K562 (cell line): Measurements from ENCODE around the gene LINGO4. TPM values are rescaled to one million over a fixed set of nuclear protein-coding genes. Genes with fewer than 3 reads are reported as not detected.
A peak's percentile ranks its signal among the peaks of the same experiment; 100 is the strongest.

Experiments
- ARHGAP35 ChIP-seq: fragments of 450-650 bp; IDR thresholded peaks from 2 replicates; pipeline ENCODE4 v1.6.1; 2018; ENCODE audit not compliant: partially characterized antibody
- CBX3 ChIP-seq, 2 experiments: IDR thresholded peaks; 1 replicate in 1 of 2; 2 replicates in 1 of 2; pipeline ENCODE4 v1.6.1; 2012; ENCODE audit warnings: inconsistent platforms in 2 of 2, low read length in 2 of 2, borderline replicate concordance in 1 of 2, control low read depth in 1 of 2
- CUX1 ChIP-seq: fragments of 200-800 bp; sonication (Bioruptor generic); IDR thresholded peaks from 2 replicates; pipeline ENCODE4 v1.6.1; 2016; ENCODE audit warnings: missing genetic modification characterization, missing compliant biosample characterization
- FOXK2 ChIP-seq, 2 experiments: fragments of 450-650 bp; IDR thresholded peaks in 1 of 2; conservative IDR thresholded peaks in 1 of 2; 2 replicates each; pipeline ENCODE4 v1.6.1; 2016; ENCODE audit warnings: low read depth in 2 of 2, mild to moderate bottlenecking in 1 of 2
- IRF2 ChIP-seq: sonication (generic); formaldehyde crosslinking; IDR thresholded peaks from 2 replicates; pipeline ENCODE4 v1.8.1; 2022; ENCODE audit warnings: mild to moderate bottlenecking, missing genetic modification reagents
- JUND ChIP-seq, 2 experiments: IDR thresholded peaks; 2 replicates in 1 of 2; 3 replicates in 1 of 2; pipeline ENCODE4 v1.6.1; 2011; ENCODE audit warnings: borderline replicate concordance in 2 of 2, low read depth in 2 of 2, low read length in 2 of 2, improper control_type of control experiment in 1 of 2, missing biosample characterization in 1 of 2, missing genetic modification characterization in 1 of 2, missing genetic modification reagents in 1 of 2
- POLR2G ChIP-seq: fragments of 200-400 bp; formaldehyde crosslinking; IDR thresholded peaks from 2 replicates; pipeline ENCODE4 v1.6.1; 2017; ENCODE audit warnings: low read depth, mild to moderate bottlenecking, antibody characterized with exemption, low read length, moderate library complexity
- SETDB1 ChIP-seq: IDR thresholded peaks from one replicate; pipeline ENCODE4 v1.6.1; 2012; ENCODE audit warnings: low read length, control low read depth, inconsistent platforms
- SMAD2 ChIP-seq: fragments of 150-350 bp; IDR thresholded peaks from 2 replicates; pipeline ENCODE4 v1.6.1; 2014; ENCODE audit warnings: low read depth, mild to moderate bottlenecking, low read length
- SMARCA5 ChIP-seq: fragments of 450-650 bp; IDR thresholded peaks from 2 replicates; pipeline ENCODE4 v1.6.1; 2016
- STAT5A ChIP-seq: IDR thresholded peaks from 2 replicates; pipeline ENCODE4 v1.6.1; 2012; ENCODE audit warnings: low read length, inconsistent platforms, borderline replicate concordance
- TAF9B ChIP-seq: fragments of 450-650 bp; IDR thresholded peaks from 2 replicates; pipeline ENCODE4 v1.6.1; 2018; ENCODE audit warnings: mild to moderate bottlenecking; ENCODE audit not compliant: partially characterized antibody
- TEAD1 ChIP-seq, 2 experiments: fragments of 450-650 bp in 1 of 2; sonication (generic) in 1 of 2; formaldehyde crosslinking; IDR thresholded peaks; 2 replicates each; pipeline versions ENCODE4 v1.4.0 to v1.8.0; 2020 to 2022; ENCODE audit warnings: mild to moderate bottlenecking in 2 of 2, missing genetic modification reagents in 1 of 2
- THRB ChIP-seq: fragments of 450-650 bp; formaldehyde crosslinking; conservative IDR thresholded peaks from 2 replicates; pipeline ENCODE4 v1.4.0; 2022; ENCODE audit warnings: mild to moderate bottlenecking, missing genetic modification characterization
- ZFP36 ChIP-seq: fragments of 150-350 bp; IDR thresholded peaks from 2 replicates; pipeline ENCODE4 v1.6.1; 2018; ENCODE audit warnings: low read length, low read depth; ENCODE audit not compliant: partially characterized antibody
- ZNF511 ChIP-seq: sonication (generic); formaldehyde crosslinking; IDR thresholded peaks from 2 replicates; pipeline ENCODE4 v1.8.0; 2022; ENCODE audit warnings: mild to moderate bottlenecking, missing genetic modification reagents
- ZNF583 ChIP-seq: fragments of 250-450 bp; sonication (Bioruptor Pico); IDR thresholded peaks from 2 replicates; pipeline ENCODE4 v1.4.0; 2020
- ZNF586 ChIP-seq: fragments of 450-650 bp; formaldehyde crosslinking; conservative IDR thresholded peaks from 2 replicates; pipeline ENCODE4 v1.4.0; 2020; ENCODE audit warnings: mild to moderate bottlenecking, moderate library complexity
- ZNF655 ChIP-seq: fragments of 250-450 bp; sonication (Bioruptor Pico); IDR thresholded peaks from 2 replicates; pipeline ENCODE4 v1.5.0; 2021
- polyA plus RNA-seq, 8 experiments: library from polyadenylated mRNA; depleted of rRNA in 4 of 8; stranded (reverse) in 5 of 8; unstranded in 3 of 8; fragments of >200 nt; fragmentation: Nextera tagmentation in 2 of 8; fragmentation: Illumina TruSeq in 1 of 8; extraction: Ambion mirVana in 2 of 8; extraction: Trizol in 1 of 8; gene quantifications; 2 replicates each; pipeline versions ENCODE4 v1.2.1 to v1.2.3, GENCODE V29; 2011 to 2014; ENCODE audit warnings: inconsistent platforms in 1 of 8, missing spikeins in 1 of 8
- total RNA-seq, 7 experiments: library from RNA; depleted of rRNA in 6 of 7; stranded (reverse); fragments of >200 nt in 6 of 7; fragmentation: Illumina TruSeq in 2 of 7; extraction: Trizol in 2 of 7; gene quantifications; 2 replicates each; pipeline versions ENCODE4 v1.2.1 to v1.2.3, GENCODE V29; 2011 to 2021; ENCODE audit warnings: low replicate concordance in 1 of 7

Gene LINGO4
- total and polyA plus RNA-seq, 9 of the 15 experiments (the other 6 are each of a cell fraction or from before 2014, with no cell fraction given), result not detected

GRCh38 chr1:151790071-151790939, 14.9 kb downstream of the LINGO4 start, which contains the start of gene TDRKH (continued):
- TF ChIP-seq CUX1 (CRISPR knock-in tag) (peak; percentile 88; the same call in 1 of the 2 replicates), ZNF511 (CRISPR knock-in tag) (peak; percentile 94), POLR2G (peak; percentile 91), CBX3 (IDR thresholded peaks at IDR 0.05; ENCODE audit: borderline replicate concordance in 1 of 2, low read length in 2 of 2) (peak in 1 of 2 experiments; percentile 79; a peak in 1 of 3 replicates), FOXK2 (conservative IDR thresholded peaks at IDR 0.05 in 1 of 2, IDR thresholded peaks at IDR 0.05 in 1 of 2; ENCODE audit: low read depth in 2 of 2) (peak; percentile 90 to 91), TAF9B (no peak), ZNF586 (CRISPR knock-in tag) (no peak), ZNF583 (CRISPR knock-in tag) (no peak), SMARCA5 (no peak), STAT5A (no peak), ZNF655 (no peak), IRF2 (CRISPR knock-in tag) (no peak), JUND (IDR thresholded peaks at IDR 0.05; ENCODE audit: borderline replicate concordance, low read depth, low read length) (peak; percentile 9; the same call in 1 of the 2 replicates), JUND (tag; IDR thresholded peaks at IDR 0.05; ENCODE audit: borderline replicate concordance, low read depth, low read length) (no peak), ARHGAP35 (no peak), TEAD1 (CRISPR knock-in tag; IDR thresholded peaks at IDR 0.05) (peak in 1 of 2 experiments; percentile 83; a peak in 2 of 4 replicates), ZFP36 (no peak), THRB (CRISPR knock-in tag) (0 out of 2 replicates have a peak, but pooled peaks have one; percentile 31), SETDB1 (no peak), SMAD2 (no peak)
